ENCODE data around the gene AGR2. TPM values are rescaled to one million over a fixed set of nuclear protein-coding genes. Genes with fewer than 3 reads are reported as not detected.

Gene AGR2
- total RNA-seq, 1 donor from 2014 or later: not detected

DNA sequence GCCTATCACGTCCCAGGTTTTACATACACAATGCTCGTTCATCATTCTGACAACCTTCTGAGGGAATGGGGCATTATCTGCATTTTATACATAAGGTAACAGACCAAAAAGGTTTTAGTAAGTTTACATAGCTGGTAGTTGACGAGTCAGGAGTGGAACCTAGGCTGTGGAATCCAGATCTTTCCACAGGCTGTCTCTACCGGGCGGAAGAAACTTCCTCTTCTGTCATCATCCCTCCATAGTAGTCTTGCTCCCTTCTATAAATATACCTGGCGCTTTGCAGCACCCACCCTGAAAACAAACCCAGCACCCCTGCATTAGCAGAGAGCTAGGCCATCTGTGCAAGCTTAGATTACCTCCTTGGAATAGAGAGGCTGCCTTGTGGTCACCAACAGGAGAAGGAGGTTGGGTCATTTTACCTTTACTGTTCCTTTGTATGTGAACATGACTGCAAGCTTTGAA lies 49.9 kb downstream of the AGR2 start:
- peak; percentile 30 for DNase-seq (ENCODE audit: low read depth)
- H3K4me1 ChIP-seq (ENCODE audit: insufficient read depth, low read length): peaks cover 8% of the 10 kb centered on the region
- Mint-ChIP-seq H3K4me1 (ENCODE audit: low read depth, unreplicated experiment) (peaks cover 19% of the 10 kb centered on the region), H3K36me3 (ENCODE audit: low read depth, unreplicated experiment) (peaks cover 4% of the 10 kb centered on the region), H3K27me3 (ENCODE audit: low read depth, unreplicated experiment) (no peaks in the 10 kb centered on the region), H3K9me3 (ENCODE audit: unreplicated experiment) (no peaks in the 10 kb centered on the region), H3K4me3 (ENCODE audit: unreplicated experiment) (peak overlapping the region; percentile 89), H3K27ac (ENCODE audit: unreplicated experiment) (peak overlapping the region; percentile 41)
- peak overlapping the region; percentile 82 for H3K9ac ChIP-seq (ENCODE audit: low read length)
- TF ChIP-seq, protein P1, sequence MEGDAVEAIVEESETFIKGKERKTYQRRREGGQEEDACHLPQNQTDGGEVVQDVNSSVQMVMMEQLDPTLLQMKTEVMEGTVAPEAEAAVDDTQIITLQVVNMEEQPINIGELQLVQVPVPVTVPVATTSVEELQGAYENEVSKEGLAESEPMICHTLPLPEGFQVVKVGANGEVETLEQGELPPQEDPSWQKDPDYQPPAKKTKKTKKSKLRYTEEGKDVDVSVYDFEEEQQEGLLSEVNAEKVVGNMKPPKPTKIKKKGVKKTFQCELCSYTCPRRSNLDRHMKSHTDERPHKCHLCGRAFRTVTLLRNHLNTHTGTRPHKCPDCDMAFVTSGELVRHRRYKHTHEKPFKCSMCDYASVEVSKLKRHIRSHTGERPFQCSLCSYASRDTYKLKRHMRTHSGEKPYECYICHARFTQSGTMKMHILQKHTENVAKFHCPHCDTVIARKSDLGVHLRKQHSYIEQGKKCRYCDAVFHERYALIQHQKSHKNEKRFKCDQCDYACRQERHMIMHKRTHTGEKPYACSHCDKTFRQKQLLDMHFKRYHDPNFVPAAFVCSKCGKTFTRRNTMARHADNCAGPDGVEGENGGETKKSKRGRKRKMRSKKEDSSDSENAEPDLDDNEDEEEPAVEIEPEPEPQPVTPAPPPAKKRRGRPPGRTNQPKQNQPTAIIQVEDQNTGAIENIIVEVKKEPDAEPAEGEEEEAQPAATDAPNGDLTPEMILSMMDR (IDR thresholded peaks at IDR 0.05; ENCODE audit: insufficient read depth, low read depth, low read length): no peak
- peak overlapping the region; percentile 72 for H3K4me3 ChIP-seq (ENCODE audit: insufficient read depth, low read depth, low read length)
- peak overlapping the region; percentile 65 for H2AFZ ChIP-seq (ENCODE audit: low read depth, low read length)
- peaks cover 49% of the 10 kb centered on the region for H3K79me2 ChIP-seq (ENCODE audit: insufficient read depth, low read length)
- peak overlapping the region; percentile 87 for H3K4me2 ChIP-seq (ENCODE audit: low read length)
- peaks cover 12% of the 10 kb centered on the region for H4K20me1 ChIP-seq (ENCODE audit: insufficient read depth, low read length)
- H3K27ac ChIP-seq (ENCODE audit: low read depth, low read length): peak overlapping the region; percentile 10
- no peaks in the 10 kb centered on the region for H3K9me3 ChIP-seq (ENCODE audit: insufficient read depth, low read depth, low read length)
- FAIRE-seq: no peak
- H3K27me3 ChIP-seq (ENCODE audit: insufficient read depth, low read length): no peaks in the 10 kb centered on the region
- no peaks in the 10 kb centered on the region for H3K36me3 ChIP-seq (ENCODE audit: insufficient read depth, low read length)

GRCh38 chr7:16753932-16754855 lies 50.6 kb downstream of the AGR2 start:
- peak overlapping the region; percentile 10 for H3K27ac ChIP-seq (ENCODE audit: low read depth, low read length)
- H3K4me1 ChIP-seq (ENCODE audit: insufficient read depth, low read length): peaks cover 8% of the 10 kb centered on the region
- no peaks in the 10 kb centered on the region for H3K9me3 ChIP-seq (ENCODE audit: insufficient read depth, low read depth, low read length)
- H2AFZ ChIP-seq (ENCODE audit: low read depth, low read length): peak overlapping the region; percentile 65
- peak overlapping the region; percentile 82 for H3K9ac ChIP-seq (ENCODE audit: low read length)
- Mint-ChIP-seq H3K27ac (ENCODE audit: unreplicated experiment) (peak overlapping the region; percentile 41), H3K9me3 (ENCODE audit: unreplicated experiment) (no peaks in the 10 kb centered on the region), H3K36me3 (ENCODE audit: low read depth, unreplicated experiment) (peaks cover 4% of the 10 kb centered on the region), H3K27me3 (ENCODE audit: low read depth, unreplicated experiment) (no peaks in the 10 kb centered on the region), H3K4me1 (ENCODE audit: low read depth, unreplicated experiment) (peaks cover 19% of the 10 kb centered on the region), H3K4me3 (ENCODE audit: unreplicated experiment) (peak overlapping the region; percentile 89)
- peak overlapping the region; percentile 87 for H3K4me2 ChIP-seq (ENCODE audit: low read length)
- H4K20me1 ChIP-seq (ENCODE audit: insufficient read depth, low read length): peaks cover 12% of the 10 kb centered on the region
- H3K79me2 ChIP-seq (ENCODE audit: insufficient read depth, low read length): peaks cover 42% of the 10 kb centered on the region
- H3K36me3 ChIP-seq (ENCODE audit: insufficient read depth, low read length): no peaks in the 10 kb centered on the region
- peak overlapping the region; percentile 72 for H3K4me3 ChIP-seq (ENCODE audit: insufficient read depth, low read depth, low read length)
- H3K27me3 ChIP-seq (ENCODE audit: insufficient read depth, low read length): no peaks in the 10 kb centered on the region
- TF ChIP-seq, protein P1 (IDR thresholded peaks at IDR 0.05; ENCODE audit: insufficient read depth, low read depth, low read length): no peak
- no peak for TF ChIP-seq EZH2 (IDR thresholded peaks at IDR 0.05; ENCODE audit: insufficient read depth, low read length)
- DNase-seq (ENCODE audit: low read depth) (peak; percentile 29), FAIRE-seq (no peak)
